ENCODE data around the gene POLR2F.
"Not testable (repeated sequence)": the region's sequence is repeated elsewhere in the genome, so short reads cannot be mapped to it uniquely, and the experiment has no call there.

Gene POLR2F

GRCh38 chr22:37925767-37926166 is 27.7 kb upstream of the POLR2F start:
- no peak for DNase-seq

GRCh38 chr22:37926358-37926757 is 27.1 kb upstream of the POLR2F start:
- no peak for DNase-seq

GRCh38 chr22:37926771-37927636 is 26.5 kb upstream of the POLR2F start:
- DNase-seq = no peak

- no peak for DNase-seq
These were observed 25.9 kb upstream of the POLR2F start for GRCh38 chr22:37927637-37927936.

- no peak for DNase-seq
These were observed 24.1 kb upstream of the POLR2F start for GRCh38 chr22:37929390-37929789.

- DNase-seq = no peak
These were observed 23.1 kb upstream of the POLR2F start for GRCh38 chr22:37930270-37930951.

- no peak for DNase-seq
These were observed 22.5 kb upstream of the POLR2F start for GRCh38 chr22:37930952-37931440.

GRCh38 chr22:37931893-37932389 is 21.6 kb upstream of the POLR2F start:
- no peak for DNase-seq

GRCh38 chr22:37932401-37932800 is 21.1 kb upstream of the POLR2F start:
- no peak for DNase-seq

GRCh38 chr22:37932821-37933578 is 20.5 kb upstream of the POLR2F start:
- DNase-seq = no peak

- DNase-seq = no peak
These were observed 19.7 kb upstream of the POLR2F start for GRCh38 chr22:37933711-37934376.

- DNase-seq = no peak
These were observed 12.7 kb upstream of the POLR2F start for GRCh38 chr22:37940698-37941376.

- DNase-seq = no peak
These were observed 11.4 kb upstream of the POLR2F start for GRCh38 chr22:37942133-37942532.

GRCh38 chr22:37943136-37943824 is 10.2 kb upstream of the POLR2F start:
- no peak for DNase-seq

- DNase-seq = no peak
These were observed 9.7 kb upstream of the POLR2F start for GRCh38 chr22:37943825-37944198.

GRCh38 chr22:37944423-37944822 is 9.1 kb upstream of the POLR2F start:
- not testable (repeated sequence) for DNase-seq

- not testable (repeated sequence) for DNase-seq
These were observed 6.2 kb upstream of the POLR2F start for GRCh38 chr22:37947142-37947795.

GRCh38 chr22:37951305-37951704 is 2.2 kb upstream of the POLR2F start:
- DNase-seq = no peak

- DNase-seq = not testable (repeated sequence)
These were observed 870 bp upstream of the POLR2F start for GRCh38 chr22:37952629-37953028.

- DNase-seq = no peak
These were observed 450 bp upstream of the POLR2F start for GRCh38 chr22:37953062-37953436.

GRCh38 chr22:37954686-37955085 is 1.2 kb downstream of the POLR2F start:
- DNase-seq = no peak

Measured in NCI-H510A (cell line).